ENCODE data around the gene ARMH2. TPM values are rescaled to one million over a fixed set of nuclear protein-coding genes. Genes with fewer than 3 reads are reported as not detected.

ARMH2 gene
- total RNA-seq (2011; cell fraction: chromatin; rRNA removed; ENCODE audit: low replicate concordance): not detected in 2 replicates
- not detected in 2 replicates for total RNA-seq (2011; cell fraction: nucleolus; rRNA removed)
- total RNA-seq (2011; cell fraction: nucleoplasm; rRNA removed): not detected in 2 replicates
- not detected in 2 replicates for total RNA-seq (2014; rRNA removed)
- not detected in 2 replicates for total RNA-seq (2014; rRNA removed; fragmentation: Illumina TruSeq; extraction: Trizol)
- not detected in 2 replicates for total RNA-seq (2015; rRNA removed; fragmentation: Illumina TruSeq; extraction: Trizol)
- total RNA-seq (2021): not detected in 2 replicates
- not detected in 2 replicates for polyA plus RNA-seq (2011; rRNA removed)
- not detected in 2 replicates for polyA plus RNA-seq (2011; cell fraction: cytosol; rRNA removed)
- polyA plus RNA-seq (2011; cell fraction: nucleus; rRNA removed): not detected in 2 replicates
- not detected in 2 replicates for polyA plus RNA-seq (2012)
- not detected in 2 replicates for polyA plus RNA-seq (2014; fragmentation: Illumina TruSeq; extraction: Trizol)
- polyA plus RNA-seq (2014; fragmentation: Nextera tagmentation; extraction: Ambion mirVana): not detected
- polyA plus RNA-seq (2014; rRNA removed): not detected in 2 replicates
- not detected in 2 replicates for polyA minus RNA-seq (2011; rRNA and poly(A)+ RNA removed)
- not detected in 2 replicates for polyA minus RNA-seq (2011; cell fraction: cytosol; rRNA and poly(A)+ RNA removed)
- polyA minus RNA-seq (2011; cell fraction: nucleus; rRNA and poly(A)+ RNA removed): not detected in 2 replicates
- not detected for Bru-seq, nascent RNA
- BruChase-seq, experiment 1, labeled RNA remaining after a 2-hour chase: not detected
- not detected for BruChase-seq, experiment 2, labeled RNA remaining after a 6-hour chase
- long read RNA-seq, experiment 1: 0 reads
- long read RNA-seq, experiment 2: 0 reads
- long read RNA-seq, experiment 3: 0 reads

- ATAC-seq (peak; percentile 42; the same call in 2 of the 3 replicates), FAIRE-seq (no peak), DNase-seq (ENCODE audit: extremely low read depth in 1 of 4, low spot score in 3 of 4) (no peak)
- Histone ChIP-seq H3K27me3 (ENCODE audit: control insufficient read depth in 2 of 2, insufficient read depth in 2 of 2, low read length in 2 of 2) (peaks cover 3 to 4% of the 10 kb centered on the region in 2 experiments; a peak in 3 of 5 replicates), H4K20me1 (replicated peaks; ENCODE audit: control insufficient read depth, insufficient read depth, low read length) (no peaks in the 10 kb centered on the region), H3K9ac (ENCODE audit: insufficient read depth in 1 of 2, low read depth in 2 of 2, low read length in 2 of 2) (no peak within 1 kb of the TSS), H3K27ac (ENCODE audit: extremely low read depth, low read depth, low read length) (no peak within 1 kb of the TSS), H2AFZ (ENCODE audit: low read depth, low read length) (no peak within 1 kb of the TSS), H3K36me3 (ENCODE audit: control insufficient read depth, insufficient read depth, low read length) (no peaks in the 10 kb centered on the region), H3K9me1 (ENCODE audit: control insufficient read depth, insufficient read depth, low read length) (no peaks in the 10 kb centered on the region), H3K4me1 (replicated peaks in 1 of 2; ENCODE audit: control insufficient read depth in 2 of 2, insufficient read depth in 2 of 2, low read length in 2 of 2) (peaks cover 3 to 6% of the 10 kb centered on the region in 2 experiments; a peak in 2 of 5 replicates), H3K9me3 (replicated peaks; ENCODE audit: control insufficient read depth, insufficient read depth, low read depth, low read length) (no peaks in the 10 kb centered on the region), H3K4me3 (no peak within 1 kb of the TSS), H3K4me2 (ENCODE audit: insufficient read depth, low read length) (no peak within 1 kb of the TSS), H3K79me2 (ENCODE audit: control insufficient read depth, insufficient read depth, low read length) (no peaks in the 10 kb centered on the region)
- BruUV-seq (replicated peaks): no TSS peak
- intact Hi-C loops (cut with micrococcal nuclease) (no loop called here), in situ Hi-C loops (cut with MboI) (no loop called here)
- WGBS (ENCODE audit: insufficient coverage, low coverage, missing lambda C conversion rate): 65% methylated on average over 13 of the region's 13 CpGs
- ChIA-PET CTCF (ENCODE audit: low intra/inter-chr PET ratio) (no interaction called here), POLR2A (interaction anchor here (0.6 to 2.5 kb wide), 4 partner anchors 9 to 17 kb away, joined by 3 to 12 read pairs (median 5); no protein-coding TSS in a partner anchor)
- TF ChIP-seq, protein P1, sequence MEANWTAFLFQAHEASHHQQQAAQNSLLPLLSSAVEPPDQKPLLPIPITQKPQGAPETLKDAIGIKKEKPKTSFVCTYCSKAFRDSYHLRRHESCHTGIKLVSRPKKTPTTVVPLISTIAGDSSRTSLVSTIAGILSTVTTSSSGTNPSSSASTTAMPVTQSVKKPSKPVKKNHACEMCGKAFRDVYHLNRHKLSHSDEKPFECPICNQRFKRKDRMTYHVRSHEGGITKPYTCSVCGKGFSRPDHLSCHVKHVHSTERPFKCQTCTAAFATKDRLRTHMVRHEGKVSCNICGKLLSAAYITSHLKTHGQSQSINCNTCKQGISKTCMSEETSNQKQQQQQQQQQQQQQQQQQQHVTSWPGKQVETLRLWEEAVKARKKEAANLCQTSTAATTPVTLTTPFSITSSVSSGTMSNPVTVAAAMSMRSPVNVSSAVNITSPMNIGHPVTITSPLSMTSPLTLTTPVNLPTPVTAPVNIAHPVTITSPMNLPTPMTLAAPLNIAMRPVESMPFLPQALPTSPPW (CRISPR knock-in tag; IDR thresholded peaks at IDR 0.05): no peak
- TF ChIP-seq RFX1 (IDR thresholded peaks at IDR 0.05): 0 out of 2 replicates have a peak, but pooled peaks have one; percentile 12
- TF ChIP-seq, protein P2, sequence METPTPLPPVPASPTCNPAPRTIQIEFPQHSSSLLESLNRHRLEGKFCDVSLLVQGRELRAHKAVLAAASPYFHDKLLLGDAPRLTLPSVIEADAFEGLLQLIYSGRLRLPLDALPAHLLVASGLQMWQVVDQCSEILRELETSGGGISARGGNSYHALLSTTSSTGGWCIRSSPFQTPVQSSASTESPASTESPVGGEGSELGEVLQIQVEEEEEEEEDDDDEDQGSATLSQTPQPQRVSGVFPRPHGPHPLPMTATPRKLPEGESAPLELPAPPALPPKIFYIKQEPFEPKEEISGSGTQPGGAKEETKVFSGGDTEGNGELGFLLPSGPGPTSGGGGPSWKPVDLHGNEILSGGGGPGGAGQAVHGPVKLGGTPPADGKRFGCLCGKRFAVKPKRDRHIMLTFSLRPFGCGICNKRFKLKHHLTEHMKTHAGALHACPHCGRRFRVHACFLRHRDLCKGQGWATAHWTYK (CRISPR knock-in tag; IDR thresholded peaks at IDR 0.05): no peak
- no peak for TF ChIP-seq NCOA2 (IDR thresholded peaks at IDR 0.05; ENCODE audit: partially characterized antibody in 2 of 2)
- TF ChIP-seq ARNT (IDR thresholded peaks at IDR 0.05): no peak
- TF ChIP-seq U2AF1 (optimal IDR thresholded peaks at IDR 0.05; ENCODE audit: low read depth, low read length): no peak
- no peak for TF ChIP-seq MCM7 (IDR thresholded peaks at IDR 0.05)
Observed at GRCh38 chr6:24798740-24799540, at the start of gene ARMH2. Gene ARMH2, minus strand, starts transcription at chr6:24798917. Its CDS starts 60 bp downstream, at chr6:24798857.

Data from K562 (cell line).